Measurements from ENCODE around the gene NT5DC1.
A peak's percentile ranks its signal among the peaks of the same experiment; 100 is the strongest.

NT5DC1 gene

GRCh38 chr6:116200619-116201249 is 100.1 kb downstream of the NT5DC1 start:
- no peak for DNase-seq

- DNase-seq = no peak
Measured at GRCh38 chr6:116201538-116201937, 100.9 kb downstream of the NT5DC1 start.

GRCh38 chr6:116205281-116205680 is 104.6 kb downstream of the NT5DC1 start:
- no peak for DNase-seq

- no peak for DNase-seq
Measured at GRCh38 chr6:116206231-116206903, 105.7 kb downstream of the NT5DC1 start.

- no peak for DNase-seq
Measured at GRCh38 chr6:116208056-116208785, 107.6 kb downstream of the NT5DC1 start.

GRCh38 chr6:116210316-116210715 is 109.7 kb downstream of the NT5DC1 start:
- DNase-seq = no peak

GRCh38 chr6:116210750-116211425 is 110.2 kb downstream of the NT5DC1 start:
- no peak for DNase-seq

GRCh38 chr6:116214681-116215080 is 114.0 kb downstream of the NT5DC1 start:
- no peak for DNase-seq

GRCh38 chr6:116215414-116215813 is 114.8 kb downstream of the NT5DC1 start:
- no peak for DNase-seq

- no peak for DNase-seq
Measured at GRCh38 chr6:116217069-116217468, 116.4 kb downstream of the NT5DC1 start.

GRCh38 chr6:116218172-116218633 is 117.5 kb downstream of the NT5DC1 start:
- DNase-seq = no peak

- DNase-seq = no peak
Measured at GRCh38 chr6:116218866-116219265, 118.2 kb downstream of the NT5DC1 start.

GRCh38 chr6:116221067-116221466 is 120.4 kb downstream of the NT5DC1 start:
- no peak for DNase-seq

GRCh38 chr6:116221911-116222310 is 121.3 kb downstream of the NT5DC1 start:
- no peak for DNase-seq

GRCh38 chr6:116223355-116223754 is 122.7 kb downstream of the NT5DC1 start:
- DNase-seq = no peak

GRCh38 chr6:116229287-116229913 is 128.7 kb downstream of the NT5DC1 start:
- DNase-seq = peak; percentile 94

GRCh38 chr6:116234689-116235088 is 134.0 kb downstream of the NT5DC1 start:
- no peak for DNase-seq

GRCh38 chr6:116238083-116238482 is 137.4 kb downstream of the NT5DC1 start:
- DNase-seq = no peak

- DNase-seq = no peak
Measured at GRCh38 chr6:116239256-116239655, 138.6 kb downstream of the NT5DC1 start.

GRCh38 chr6:116239856-116240255 is 139.2 kb downstream of the NT5DC1 start:
- DNase-seq = no peak

- no peak for DNase-seq
Measured at GRCh38 chr6:116244284-116244683, 143.6 kb downstream of the NT5DC1 start.

- no peak for DNase-seq
Measured at GRCh38 chr6:116246089-116246488, 145.4 kb downstream of the NT5DC1 start.

- no peak for DNase-seq
Measured at GRCh38 chr6:116247285-116247684, 146.6 kb downstream of the NT5DC1 start.

Data from right hindlimb (tissue), 1 donor.